D721Med (cell line): Measurements from ENCODE around the gene P3H3.

Experiments used
- DNase-seq: peaks from one replicate; pipeline ENCODE4 v3.0.0; 2011; ENCODE audit warnings: low spot score; ENCODE audit not compliant: insufficient read length
- FAIRE-seq: peaks from 2 replicates; lab custom pipeline; 2011; peaks lifted over from hg19 to GRCh38; lab: Jason Lieb, UNC
- CTCF ChIP-seq: IDR thresholded peaks from 2 replicates; pipeline ENCODE4 v1.5.1; 2012; ENCODE audit warnings: mild to moderate bottlenecking, control low read depth; ENCODE audit not compliant: insufficient read depth; ENCODE audit errors: missing control alignments

P3H3 gene

GRCh38 chr12:6826125-6826733, 2.0 kb upstream of the P3H3 start:
- no peak for FAIRE-seq
- TF ChIP-seq CTCF, result no peak
- no peak for DNase-seq

GRCh38 chr12:6826734-6827436, 1.3 kb upstream of the P3H3 start:
- FAIRE-seq (no peak), DNase-seq (no peak)
- TF ChIP-seq CTCF, result no peak

GRCh38 chr12:6827437-6827911, 733 bp upstream of the P3H3 start:
- FAIRE-seq, result peak; percentile 11
- TF ChIP-seq CTCF, result no peak
- peak; percentile 97 for DNase-seq

- no peak for FAIRE-seq
- TF ChIP-seq CTCF, result no peak
- DNase-seq, result no peak
Measured at GRCh38 chr12:6828781-6829535, 751 bp downstream of the P3H3 start.

- FAIRE-seq (no peak), DNase-seq (no peak)
- no peak for TF ChIP-seq CTCF
Measured at GRCh38 chr12:6829536-6830220, 1.5 kb downstream of the P3H3 start.

GRCh38 chr12:6830286-6830890, 2.2 kb downstream of the P3H3 start:
- no peak for FAIRE-seq
- TF ChIP-seq CTCF, result no peak
- DNase-seq, result no peak
